ENCODE data around the gene SWT1. TPM values are rescaled to one million over a fixed set of nuclear protein-coding genes. Genes with fewer than 3 reads are reported as not detected.

The SWT1 gene
- total and polyA plus RNA-seq, 2 of the 4 experiments (the other 2 are of a cell fraction): 0.82 to 2.7 TPM

- Histone ChIP-seq H3K18ac (ENCODE audit: low read depth, low read length) (no peak overlapping the region), H3K36me3 (ENCODE audit: control insufficient read depth, insufficient read depth, low read length) (no peaks in the 10 kb centered on the region), H3K4ac (ENCODE audit: low read depth, low read length) (no peak overlapping the region), H3K27ac (ENCODE audit: insufficient read depth, low read length) (no peak overlapping the region), H2BK15ac (ENCODE audit: low read depth, low read length) (no peak overlapping the region), H4K5ac (ENCODE audit: low read depth, low read length) (no peak overlapping the region), H3K4me3 (ENCODE audit: insufficient read depth, low read depth, low read length) (no peak overlapping the region), H4K8ac (ENCODE audit: low read depth in 2 of 2, low read length in 2 of 2) (no peak overlapping the region), H4K20me1 (ENCODE audit: insufficient read depth, low read length) (no peaks in the 10 kb centered on the region), H3K27me3 (ENCODE audit: control insufficient read depth, insufficient read depth, low read length) (no peaks in the 10 kb centered on the region), H2AFZ (replicated peaks; ENCODE audit: low read length, poor library complexity) (no peak overlapping the region), H3K9me3 (ENCODE audit: control insufficient read depth, insufficient read depth, low read length) (no peaks in the 10 kb centered on the region), H2AK5ac (ENCODE audit: low read depth, low read length) (no peak overlapping the region), H3K4me2 (ENCODE audit: low read depth, low read length) (no peak overlapping the region), H3K79me1 (ENCODE audit: low read depth in 1 of 2, low read length in 2 of 2) (peaks cover 14 to 17% of the 10 kb centered on the region in 2 experiments), H3K9me1 (ENCODE audit: insufficient read depth, low read length) (peaks cover 3% of the 10 kb centered on the region), H3K14ac (replicated peaks; ENCODE audit: low read depth, low read length) (no peak overlapping the region), H2AK9ac (replicated peaks; ENCODE audit: low read depth, low read length, poor library complexity) (no peak overlapping the region), H3K4me1 (ENCODE audit: control insufficient read depth, insufficient read depth, low read length) (no peaks in the 10 kb centered on the region), H3K56ac (ENCODE audit: extremely low read depth, insufficient read depth, low read length) (no peak overlapping the region), H2BK120ac (ENCODE audit: low read depth, low read length) (no peak overlapping the region), H2BK5ac (ENCODE audit: low read depth, low read length, poor library complexity, severe bottlenecking) (no peak overlapping the region), H4K91ac (ENCODE audit: insufficient read depth, low read depth, low read length) (no peak overlapping the region), H3K9ac (ENCODE audit: low read depth, low read length) (no peak overlapping the region), H3K23ac (ENCODE audit: low read depth, low read length) (no peak overlapping the region), H2BK20ac (ENCODE audit: low read depth, low read length) (no peak overlapping the region)
- CTCF ChIA-PET: interaction anchor here (2.5 kb wide), 1 partner anchor 8 kb away, joined by 8 read pairs; no protein-coding TSS in a partner anchor
- no TSS peak for BruUV-seq (replicated peaks)
- in situ Hi-C loops (cut with MboI; ENCODE audit: low sequenced_read_pairs): loop anchor here (10.0 to 25.0 kb wide), 2 partner anchors 175 to 358 kb away; no protein-coding TSS in a partner anchor
- DNase-seq (no peak), ATAC-seq (ENCODE audit: low read depth) (no peak)
- no CpG with 5 or more reads among the region's 4 CpGs for WGBS, 2 experiments (ENCODE audit: extremely low coverage in 2 of 2, insufficient read length in 1 of 2)
- dilution Hi-C loops (cut with HindIII; ENCODE audit: low sequenced_read_pairs, unreplicated experiment): no loop called here
- no peak for TF ChIP-seq BHLHE40 (IDR thresholded peaks at IDR 0.05; ENCODE audit: low read depth, low read length)
- intact Hi-C loops (cut with micrococcal nuclease): no loop called here
- POLR2A ChIA-PET (ENCODE audit: unreplicated experiment): no interaction called here
These were observed 5.5 kb downstream of the SWT1 start for GRCh38 chr1:185162491-185162890.

All from IMR-90 (cell line).